NCI-H2107 (cell line): ENCODE measurements around the gene PIK3R5.
"Not testable (repeated sequence)": the region's sequence is repeated elsewhere in the genome, so short reads cannot be mapped to it uniquely, and the experiment has no call there.

ENCODE experiments used
- DNase-seq: peaks from one replicate; lab custom pipeline; 2025; lab: John Stamatoyannopoulos, UW

Gene PIK3R5, protein sequence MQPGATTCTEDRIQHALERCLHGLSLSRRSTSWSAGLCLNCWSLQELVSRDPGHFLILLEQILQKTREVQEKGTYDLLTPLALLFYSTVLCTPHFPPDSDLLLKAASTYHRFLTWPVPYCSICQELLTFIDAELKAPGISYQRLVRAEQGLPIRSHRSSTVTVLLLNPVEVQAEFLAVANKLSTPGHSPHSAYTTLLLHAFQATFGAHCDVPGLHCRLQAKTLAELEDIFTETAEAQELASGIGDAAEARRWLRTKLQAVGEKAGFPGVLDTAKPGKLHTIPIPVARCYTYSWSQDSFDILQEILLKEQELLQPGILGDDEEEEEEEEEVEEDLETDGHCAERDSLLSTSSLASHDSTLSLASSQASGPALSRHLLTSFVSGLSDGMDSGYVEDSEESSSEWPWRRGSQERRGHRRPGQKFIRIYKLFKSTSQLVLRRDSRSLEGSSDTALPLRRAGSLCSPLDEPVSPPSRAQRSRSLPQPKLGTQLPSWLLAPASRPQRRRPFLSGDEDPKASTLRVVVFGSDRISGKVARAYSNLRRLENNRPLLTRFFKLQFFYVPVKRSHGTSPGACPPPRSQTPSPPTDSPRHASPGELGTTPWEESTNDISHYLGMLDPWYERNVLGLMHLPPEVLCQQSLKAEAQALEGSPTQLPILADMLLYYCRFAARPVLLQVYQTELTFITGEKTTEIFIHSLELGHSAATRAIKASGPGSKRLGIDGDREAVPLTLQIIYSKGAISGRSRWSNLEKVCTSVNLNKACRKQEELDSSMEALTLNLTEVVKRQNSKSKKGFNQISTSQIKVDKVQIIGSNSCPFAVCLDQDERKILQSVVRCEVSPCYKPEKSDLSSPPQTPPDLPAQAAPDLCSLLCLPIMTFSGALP

DNA sequence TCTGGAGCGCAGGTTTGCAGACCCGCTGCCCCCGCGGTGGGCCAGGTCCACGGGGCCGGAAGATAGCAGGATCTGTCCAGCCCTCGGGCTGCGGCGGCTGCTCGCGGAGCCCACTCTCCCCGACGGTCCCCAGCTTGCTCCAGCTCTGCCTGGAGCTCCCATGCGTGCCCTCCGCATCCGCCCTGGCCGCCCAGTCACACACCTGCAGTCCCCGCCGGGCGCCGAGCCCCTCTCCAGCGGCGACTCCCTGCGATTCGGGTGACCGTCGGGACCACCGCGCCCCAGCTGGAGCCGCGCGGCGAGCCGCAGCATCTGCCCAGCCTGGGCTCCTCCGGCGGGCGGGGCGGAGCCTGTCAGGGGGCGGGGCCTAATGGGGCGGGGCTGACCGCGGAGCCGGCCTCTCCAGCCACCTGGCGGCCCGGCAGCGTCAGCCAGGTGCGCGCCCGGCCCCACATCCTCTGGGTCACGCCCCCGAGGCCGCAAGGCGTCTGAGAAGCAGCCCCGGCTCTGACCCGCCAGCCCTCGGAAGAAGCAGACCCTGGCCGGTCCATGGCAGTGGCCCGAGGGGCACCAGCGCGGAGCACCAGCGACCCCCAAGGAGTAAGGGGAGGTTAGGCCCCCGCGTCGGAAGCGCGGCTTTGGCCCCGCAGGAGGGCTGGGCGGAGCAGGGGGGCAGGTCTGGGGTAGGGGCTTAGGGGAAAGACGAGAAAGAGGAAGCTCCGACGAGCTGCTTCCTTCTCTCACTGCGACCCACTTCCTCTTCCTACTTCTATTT lies at the start of gene PIK3R5:
Gene PIK3R5 (minus strand): TSS at position 314 of the 775 bp plus-strand sequence. CDS start 54,213 bp downstream, outside the sequence.
- DNase-seq, result no peak

DNA sequence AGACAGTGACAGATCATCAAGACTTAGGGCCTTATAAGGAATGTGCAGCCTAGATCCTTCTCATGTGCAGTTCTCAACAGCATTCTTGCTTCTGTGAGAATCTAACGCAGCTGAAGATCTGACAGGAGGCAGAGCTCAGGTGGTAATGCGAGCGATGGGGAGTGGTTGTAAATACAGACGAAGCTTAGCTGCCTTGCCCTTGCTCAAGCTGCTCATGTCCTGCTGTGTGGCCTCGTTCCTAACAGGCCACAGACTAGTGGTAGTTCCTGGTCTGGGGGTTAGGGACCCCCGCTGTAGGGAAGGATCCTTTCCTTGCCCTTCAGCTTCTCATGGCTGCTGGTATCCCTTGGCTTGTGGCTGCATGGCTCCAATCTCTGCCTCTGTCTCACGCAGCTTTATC lies 45.5 kb upstream of the PIK3R5 start:
- DNase-seq, result no peak

DNA sequence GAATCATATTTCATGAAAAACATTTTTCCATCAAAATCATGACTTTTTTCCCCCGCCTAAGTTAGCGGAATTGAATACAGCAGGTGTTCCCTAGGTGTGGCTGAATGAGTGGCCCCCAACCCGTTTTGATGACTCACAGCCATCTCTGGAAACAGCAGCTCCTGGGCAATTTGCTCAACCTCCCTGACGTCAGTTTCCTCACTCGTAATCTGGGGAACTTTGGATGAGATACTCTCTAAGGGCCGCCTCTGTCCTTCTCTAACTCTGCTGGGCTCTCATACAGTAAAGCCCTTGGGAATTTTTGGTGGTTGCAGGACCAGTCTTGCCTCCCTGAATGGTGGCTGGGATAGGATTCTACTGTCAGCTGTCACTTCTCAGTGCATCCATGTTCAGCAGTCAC lies 44.2 kb upstream of the PIK3R5 start:
- DNase-seq, result no peak

DNA sequence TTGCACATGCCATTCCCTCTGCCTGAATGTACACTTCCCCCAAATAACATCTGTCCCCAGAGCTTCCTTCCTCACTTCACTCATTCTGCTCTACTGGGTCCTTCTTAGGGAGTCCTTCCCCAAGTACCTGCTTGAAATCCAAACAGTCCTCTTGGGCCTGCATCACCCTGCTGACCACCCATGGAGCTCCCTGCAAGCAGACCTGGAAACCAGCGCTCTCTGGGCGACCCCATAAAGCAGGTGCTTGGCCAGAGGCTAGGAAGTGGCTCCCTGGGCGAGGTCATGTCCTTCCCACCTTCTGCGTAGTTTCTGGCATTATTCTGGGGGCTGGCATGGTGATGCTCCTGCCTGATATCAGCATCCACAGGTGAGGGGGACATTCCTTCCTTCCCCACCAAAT lies 43.6 kb upstream of the PIK3R5 start:
- DNase-seq, result no peak

DNA sequence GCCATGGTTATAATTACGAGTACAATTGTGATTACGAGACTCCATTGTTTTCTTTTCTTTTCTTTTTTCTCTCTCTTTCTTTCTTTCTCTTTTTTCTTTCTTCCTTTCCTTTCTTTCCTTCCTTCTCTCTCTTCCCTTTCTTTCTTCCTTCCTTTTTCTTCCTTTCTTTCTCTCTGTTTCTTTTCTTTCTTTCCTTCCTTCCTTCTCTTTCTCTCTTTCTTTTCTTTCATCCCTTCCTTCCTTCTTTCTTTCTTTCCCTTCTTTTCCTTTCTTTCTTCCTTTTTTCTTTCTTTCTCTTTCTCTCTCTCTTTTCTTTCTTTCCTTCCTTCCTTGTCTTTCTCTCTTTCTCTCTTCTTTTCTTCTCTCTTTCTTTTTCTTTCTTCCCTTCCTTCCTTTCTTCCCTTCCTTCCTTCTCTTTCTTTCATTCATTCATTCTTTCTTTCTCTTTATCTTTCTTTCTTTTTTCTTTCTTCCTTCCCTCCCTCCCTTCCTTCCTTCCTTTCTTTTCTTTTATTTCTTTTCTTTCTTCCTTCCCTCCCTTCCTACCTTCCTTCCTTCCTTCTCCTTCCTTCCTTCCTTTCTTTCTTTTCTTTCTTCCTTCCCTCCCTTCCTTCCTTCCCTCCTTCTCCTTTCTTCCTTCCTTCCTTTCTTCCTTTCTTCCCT lies 41.7 kb upstream of the PIK3R5 start:
- no peak for DNase-seq

DNA sequence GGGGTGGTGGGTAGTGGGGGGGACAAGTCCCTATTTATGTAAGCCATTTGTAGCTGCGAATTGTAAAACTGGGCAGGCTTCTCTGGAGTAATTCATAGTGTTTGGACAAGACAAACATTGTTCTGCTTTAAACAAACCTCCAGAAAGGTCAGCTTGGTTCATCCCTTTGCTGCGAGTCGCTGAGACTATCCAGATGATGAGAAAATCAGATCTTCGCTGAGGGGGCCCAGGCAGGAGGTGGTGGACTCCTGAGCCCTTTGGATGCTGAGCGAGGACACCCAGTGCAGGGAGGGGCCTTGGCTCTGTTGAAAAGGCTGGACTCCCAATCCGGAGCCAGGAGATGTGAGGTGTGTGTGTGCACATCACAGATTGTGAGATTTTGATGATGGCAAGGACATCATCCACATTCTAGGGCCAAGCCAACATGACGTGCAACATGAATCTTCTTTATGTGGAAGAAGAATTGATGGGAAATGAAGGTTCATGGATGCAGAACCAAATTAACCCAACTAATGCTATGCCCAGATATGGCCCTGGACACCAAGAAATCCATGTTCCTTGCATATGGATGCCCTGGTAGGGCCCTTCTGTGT lies 40.8 kb upstream of the PIK3R5 start:
- DNase-seq, result no peak

DNA sequence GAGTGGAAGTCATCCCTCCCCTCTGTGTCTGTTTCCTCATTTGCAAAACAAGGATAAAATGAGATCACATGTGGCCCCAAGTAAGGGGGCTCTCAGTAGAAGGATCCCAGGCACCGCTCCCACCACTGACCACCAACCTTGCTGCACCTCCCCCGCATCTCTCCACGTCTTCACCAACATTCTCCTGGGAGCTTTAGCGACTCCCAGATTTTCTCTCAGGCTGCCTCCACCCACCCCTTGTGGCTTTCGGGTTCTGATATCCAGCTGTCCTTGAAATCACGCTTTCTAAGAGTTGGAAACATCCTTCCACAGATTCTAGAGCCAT lies 39.4 kb upstream of the PIK3R5 start:
- no peak for DNase-seq

DNA sequence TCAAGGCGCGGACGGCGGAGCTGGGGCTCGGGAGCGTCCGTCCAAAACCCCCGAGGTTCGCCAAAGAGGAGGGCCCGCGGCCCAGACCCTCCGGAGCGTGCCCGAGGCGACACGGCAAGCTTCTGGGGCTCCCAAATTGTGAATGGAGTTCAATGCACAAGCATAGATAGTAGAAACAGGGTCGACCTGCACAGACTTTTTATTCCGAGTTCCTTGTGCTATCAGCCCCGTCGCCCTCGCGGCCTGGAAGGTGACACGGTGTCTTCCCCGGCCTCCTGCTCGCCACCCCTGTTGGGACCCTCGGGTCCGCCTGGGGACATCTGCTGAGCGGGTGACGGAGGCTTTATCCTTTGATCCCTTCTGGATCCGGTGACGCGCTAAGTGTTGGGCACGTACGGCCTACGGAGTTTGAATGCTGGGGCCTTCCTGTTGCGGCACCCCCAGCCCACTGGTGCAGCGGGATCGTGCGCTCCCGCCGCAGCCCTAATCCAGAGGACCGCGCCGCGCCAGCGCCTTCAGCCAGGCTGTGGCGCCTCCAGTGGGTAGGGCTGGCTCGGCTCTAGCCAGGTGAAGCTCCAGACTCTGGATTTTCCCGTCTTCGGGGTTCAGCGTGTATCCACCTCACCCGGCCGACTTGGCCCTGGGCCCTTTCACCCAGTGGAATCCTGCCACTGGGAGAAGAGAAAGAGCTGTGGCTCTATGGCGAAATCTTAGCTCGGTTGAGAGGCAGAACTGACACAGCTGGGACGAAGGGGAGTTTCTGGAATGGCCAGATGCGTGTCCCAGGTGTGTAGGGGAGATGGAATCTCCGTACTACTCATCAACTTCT lies 38.8 kb upstream of the PIK3R5 start:
- DNase-seq, result no peak

DNA sequence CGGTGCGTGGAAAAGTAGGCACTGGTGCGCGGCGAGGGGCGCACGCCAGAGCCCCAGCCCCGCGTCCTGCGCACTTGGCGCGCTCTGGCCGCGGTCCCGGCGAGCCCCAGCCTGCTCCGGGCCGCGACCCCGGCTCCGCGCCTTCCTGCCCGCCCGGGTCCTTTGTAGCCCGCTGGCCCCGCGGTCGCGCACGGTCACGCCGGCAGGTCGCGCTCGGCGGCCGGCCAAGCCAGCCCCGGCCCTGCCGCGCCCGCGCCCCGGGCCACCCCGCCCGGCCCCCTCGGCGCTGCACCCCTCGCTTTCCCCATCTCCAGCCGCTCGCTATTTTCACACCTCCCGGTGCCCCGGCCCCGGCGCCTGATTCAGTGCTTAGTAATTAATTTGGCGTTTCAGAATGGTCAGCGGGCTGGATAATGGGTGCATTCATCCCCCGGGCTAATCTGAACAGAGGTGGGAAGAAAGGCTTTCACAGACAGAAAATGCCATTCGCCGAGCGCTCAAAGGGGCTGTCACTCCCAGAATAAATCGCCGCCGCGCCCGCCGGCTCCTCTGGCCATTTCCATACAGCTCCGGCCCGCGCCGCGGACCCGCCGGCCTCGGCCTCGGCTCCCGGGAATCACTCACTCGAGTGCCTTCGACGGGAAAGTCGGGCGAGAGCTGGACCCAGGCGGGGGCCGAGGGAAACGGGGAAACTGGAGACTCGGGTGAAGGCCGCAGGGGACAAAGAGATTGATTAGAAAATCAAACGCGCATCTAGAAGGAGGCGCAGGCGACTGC lies 38.0 kb upstream of the PIK3R5 start:
- DNase-seq, result no peak

DNA sequence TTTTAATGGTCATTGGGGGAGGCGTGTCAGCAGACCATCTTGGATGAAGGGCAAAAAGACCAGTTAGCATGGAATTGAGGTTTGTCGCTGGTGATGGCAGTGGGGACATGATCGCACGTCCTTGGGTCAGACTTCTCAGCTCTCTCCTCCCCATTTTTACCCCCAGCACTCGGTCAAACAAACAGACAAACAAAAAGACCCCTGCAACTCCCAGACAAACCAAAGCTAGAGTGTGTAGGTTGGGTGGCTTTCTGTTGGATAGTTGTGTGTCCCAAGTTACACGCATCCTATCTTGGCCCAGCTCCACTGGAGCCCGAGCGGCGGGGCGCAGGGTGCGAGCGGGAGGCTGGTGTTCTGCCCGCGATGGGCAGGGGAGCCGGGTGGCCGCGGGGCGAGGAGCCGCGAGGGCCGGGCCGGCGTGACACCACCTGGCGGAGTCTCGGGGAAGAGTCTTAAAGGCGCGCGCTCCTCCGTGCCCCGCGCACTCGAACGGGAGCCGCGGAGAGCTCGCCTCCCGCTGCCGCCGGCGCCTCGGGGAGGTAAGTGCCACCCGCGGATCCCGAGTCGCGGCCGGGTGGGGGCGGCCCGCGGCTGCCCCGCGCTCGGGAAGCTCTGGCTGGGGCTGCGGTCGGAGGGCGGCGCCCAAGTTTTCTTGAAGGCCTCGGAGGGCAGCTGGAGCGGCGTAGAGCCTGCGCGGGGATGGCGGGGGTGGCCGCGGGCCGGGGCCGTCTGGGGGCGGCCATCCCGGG lies 37.3 kb upstream of the PIK3R5 start:
- DNase-seq, result no peak

DNA sequence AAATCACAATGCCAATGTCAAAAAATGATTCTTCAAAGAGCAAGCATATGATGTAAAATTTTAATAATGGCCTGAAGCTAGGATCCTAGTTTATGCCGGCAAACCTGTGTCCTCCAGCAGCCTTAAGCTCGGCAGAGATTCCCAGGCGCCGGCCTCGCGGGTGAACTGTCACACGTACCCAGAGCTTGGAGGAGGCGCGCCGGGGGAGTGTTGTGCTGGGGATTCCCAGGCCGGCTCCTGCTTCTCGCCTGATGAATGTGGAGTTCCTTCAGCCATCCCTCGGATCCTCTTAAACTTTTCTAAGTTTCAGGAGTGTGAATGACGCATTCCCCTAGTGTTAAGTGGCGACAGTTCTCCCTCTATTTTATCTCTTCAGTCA lies 36.7 kb upstream of the PIK3R5 start:
- no peak for DNase-seq

DNA sequence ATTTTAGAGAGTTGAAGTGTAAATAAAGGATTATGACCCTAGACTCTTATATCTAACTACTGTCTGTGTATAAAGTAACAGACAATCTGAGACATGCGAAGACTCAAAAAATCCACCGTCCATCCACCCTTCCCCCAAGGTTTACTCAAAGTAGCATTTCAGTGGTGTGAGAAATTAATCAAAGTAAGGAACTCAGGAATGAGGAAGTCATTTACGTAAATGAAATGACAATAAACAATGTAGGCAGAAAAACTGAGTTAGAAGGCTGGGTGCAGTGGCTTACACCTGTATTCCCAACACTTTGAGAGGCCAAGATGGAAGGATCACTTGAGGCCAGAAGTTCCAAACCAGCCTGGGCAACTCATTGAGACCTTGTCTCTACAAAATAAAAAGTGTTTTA lies 36.1 kb upstream of the PIK3R5 start:
- DNase-seq, result no peak

DNA sequence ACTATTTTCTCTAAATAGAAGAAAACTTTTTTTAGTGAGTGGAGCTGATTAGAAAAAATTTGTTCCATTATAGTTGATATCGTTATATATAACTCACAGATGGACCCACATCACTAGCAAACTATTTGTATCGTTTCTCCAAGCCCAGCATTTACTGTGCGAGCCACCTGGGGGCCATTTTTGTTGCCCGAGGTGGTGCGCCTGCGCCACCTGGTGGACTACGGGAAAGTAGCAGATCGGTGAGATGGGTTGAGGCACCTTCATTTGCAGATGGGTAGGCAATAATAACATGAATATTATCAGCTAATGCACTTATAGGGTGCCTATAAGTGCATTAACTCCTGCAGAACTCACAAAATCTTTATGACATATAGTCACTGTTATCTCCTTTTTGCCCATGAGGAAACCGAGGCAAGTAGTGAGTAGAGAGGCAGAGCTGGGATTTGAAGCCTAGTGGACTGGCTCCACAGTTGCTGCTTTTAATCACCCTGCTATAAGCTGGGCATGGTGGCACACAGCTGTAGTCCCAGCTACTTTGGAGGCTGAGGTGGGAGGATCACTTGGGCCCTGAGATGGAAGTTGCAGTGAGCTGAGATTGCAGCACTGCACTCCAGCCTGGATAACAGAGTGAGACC lies 32.6 kb upstream of the PIK3R5 start:
- DNase-seq, result no peak

DNA sequence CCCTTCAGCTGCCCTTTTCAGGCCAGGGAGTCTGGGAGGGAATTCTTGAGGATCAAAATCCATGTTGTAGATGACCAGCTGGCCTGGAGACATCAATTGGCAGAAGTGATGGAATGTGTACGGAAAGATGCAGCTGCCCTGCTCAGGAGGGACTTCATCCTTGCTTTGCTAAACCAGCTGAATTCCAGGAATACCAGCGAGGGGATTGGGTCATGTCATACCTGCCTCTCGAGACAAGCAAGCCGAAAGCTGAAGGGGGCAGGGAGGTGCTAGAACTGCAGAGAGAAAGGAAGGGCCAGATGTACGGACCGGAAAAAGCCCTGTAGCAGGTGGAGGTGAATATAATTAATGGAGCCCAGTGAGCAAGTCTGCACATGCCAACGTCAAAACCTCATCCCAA lies 30.2 kb upstream of the PIK3R5 start:
- DNase-seq, result no peak

DNA sequence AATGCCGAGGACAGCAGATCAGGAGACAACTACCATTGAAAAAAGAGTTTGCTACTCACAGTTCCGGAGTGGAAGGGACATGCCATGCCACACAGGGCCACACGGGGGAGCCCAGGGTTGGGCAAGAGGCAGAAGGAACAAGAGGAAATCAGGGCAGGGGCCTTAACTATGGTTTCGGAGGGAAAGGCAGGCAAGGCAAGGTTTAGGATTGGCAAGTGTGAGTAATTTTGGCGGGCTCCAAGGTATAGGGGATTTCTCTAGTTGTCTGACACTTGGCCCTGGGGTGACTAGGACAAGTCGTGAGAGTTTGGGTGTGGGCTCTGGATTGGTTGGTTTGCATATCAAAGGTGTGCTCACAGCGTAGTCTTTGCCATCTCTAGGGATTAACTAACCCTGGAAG lies 28.8 kb upstream of the PIK3R5 start:
- DNase-seq, result no peak

DNA sequence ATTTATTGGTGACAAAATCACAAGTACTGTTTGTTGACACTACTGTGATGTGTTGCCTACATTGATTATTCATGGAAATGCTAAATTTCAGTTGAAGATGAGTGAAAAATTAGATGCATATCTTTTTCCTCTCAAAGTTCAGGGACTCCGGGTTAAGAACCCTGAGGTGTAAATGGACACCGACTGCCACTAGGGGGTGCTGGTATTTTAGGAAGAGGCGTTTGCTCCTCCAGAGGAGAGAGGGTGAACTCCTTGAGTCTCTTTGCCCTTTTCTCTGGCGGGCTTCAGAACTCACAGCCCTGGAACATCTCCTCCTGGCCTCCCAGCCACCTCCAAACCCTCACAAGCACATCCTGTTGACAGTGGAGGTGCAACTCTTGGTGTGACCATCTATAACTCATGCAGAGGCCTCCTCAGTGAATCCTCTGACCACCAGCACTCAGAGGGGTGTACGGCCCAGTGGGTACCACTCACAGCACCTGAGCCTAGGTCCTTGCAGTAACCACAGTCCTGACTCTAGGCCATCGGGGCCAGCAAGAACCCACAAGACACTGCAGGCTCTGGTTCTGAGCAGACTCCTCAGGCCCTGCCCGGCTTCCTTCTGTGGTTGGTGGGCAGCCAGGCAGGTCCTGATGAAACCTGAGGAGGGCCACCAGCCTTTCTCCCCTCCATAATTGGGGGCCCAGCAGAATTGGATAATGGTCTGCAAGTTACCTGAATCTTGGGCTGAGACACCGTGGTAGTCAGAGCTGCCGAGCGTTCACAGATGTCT lies 26.2 kb upstream of the PIK3R5 start:
- peak; percentile 2 for DNase-seq

DNA sequence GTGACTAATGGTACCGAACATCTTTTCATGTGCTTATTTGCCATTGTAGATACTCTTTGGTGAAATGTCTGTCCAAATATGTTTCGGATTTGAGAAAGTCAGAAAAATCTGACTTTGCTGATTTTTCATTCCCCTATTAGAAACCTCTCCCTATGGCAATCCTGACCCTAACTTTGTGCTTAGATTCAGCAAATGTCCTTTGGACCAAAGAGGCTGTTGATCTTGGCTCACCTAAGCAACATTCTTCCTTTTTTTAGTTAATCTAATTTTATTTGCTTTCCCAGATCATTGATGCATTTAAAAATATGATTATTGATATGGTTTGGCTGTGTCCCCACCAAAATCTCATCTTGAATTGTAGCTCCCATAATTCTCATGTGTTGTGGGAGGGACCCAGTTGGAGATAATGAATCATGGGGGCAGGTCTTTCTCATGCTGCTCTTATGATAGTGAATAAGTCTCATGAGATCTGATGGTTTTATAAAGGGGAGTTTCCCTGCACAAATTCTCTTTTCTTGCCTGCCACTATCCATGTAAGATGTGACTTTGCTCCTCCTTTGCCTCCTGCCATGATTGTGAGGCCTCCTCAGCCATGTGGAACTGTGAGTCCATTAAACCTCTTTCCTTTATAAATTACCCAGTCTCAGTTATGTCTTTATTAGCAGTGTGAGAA lies 22.9 kb upstream of the PIK3R5 start:
- not testable (repeated sequence) for DNase-seq
